Measurements from ENCODE around the gene OR7C1.
"Not testable (repeated sequence)": the region's sequence is repeated elsewhere in the genome, so short reads cannot be mapped to it uniquely, and the experiment has no call there.

Gene OR7C1

DNA sequence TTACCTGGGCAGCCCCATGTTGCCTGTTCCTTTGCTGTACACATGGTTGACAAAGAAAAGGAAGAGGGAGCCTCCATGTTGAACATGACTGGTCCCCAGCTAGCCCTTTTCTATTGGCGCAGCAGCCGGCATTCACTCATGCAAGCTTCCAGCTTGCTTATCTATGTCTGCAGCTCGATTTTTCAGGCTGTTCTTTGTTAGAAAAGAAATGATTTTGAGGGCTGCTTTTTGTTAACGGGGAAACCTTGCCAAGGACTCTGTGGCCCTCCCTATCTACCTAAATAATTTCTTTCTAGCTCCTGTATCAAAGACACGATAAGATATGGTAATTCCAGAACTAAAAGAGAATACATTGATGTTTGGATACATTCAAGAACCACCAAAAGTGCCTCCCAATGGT, 36.2 kb downstream of the OR7C1 start:
- TF ChIP-seq EZH2phosphoT487 (IDR thresholded peaks at IDR 0.05; ENCODE audit: borderline replicate concordance, low read length) (no peak), CTCF (IDR thresholded peaks at IDR 0.05; ENCODE audit: low read depth, low read length, poor library complexity, severe bottlenecking) (no peak)
- Histone ChIP-seq H3K9me2 (replicated peaks; ENCODE audit: control insufficient read depth, low read length) (no peaks in the 10 kb centered on the region), H4K20me1 (ENCODE audit: control insufficient read depth, insufficient read depth, low read depth, low read length) (no peaks in the 10 kb centered on the region), H3K27ac (ENCODE audit: low read depth, low read length) (no peak overlapping the region), H3K4me3 (ENCODE audit: low read length) (no peak overlapping the region), H3F3A (ENCODE audit: control insufficient read depth, insufficient read depth) (no peaks in the 10 kb centered on the region), H3K4me2 (ENCODE audit: low read length) (no peak overlapping the region), H3K27me3 (ENCODE audit: control insufficient read depth, low read length) (no peaks in the 10 kb centered on the region), H3K4me1 (ENCODE audit: control insufficient read depth, low read length) (no peaks in the 10 kb centered on the region), H3K36me3 (ENCODE audit: control insufficient read depth, low read length) (no peaks in the 10 kb centered on the region), H3K79me2 (ENCODE audit: control insufficient read depth, low read length) (no peaks in the 10 kb centered on the region), H3K9me3 (ENCODE audit: control insufficient read depth, insufficient read depth, low read length) (no peaks in the 10 kb centered on the region)

DNA sequence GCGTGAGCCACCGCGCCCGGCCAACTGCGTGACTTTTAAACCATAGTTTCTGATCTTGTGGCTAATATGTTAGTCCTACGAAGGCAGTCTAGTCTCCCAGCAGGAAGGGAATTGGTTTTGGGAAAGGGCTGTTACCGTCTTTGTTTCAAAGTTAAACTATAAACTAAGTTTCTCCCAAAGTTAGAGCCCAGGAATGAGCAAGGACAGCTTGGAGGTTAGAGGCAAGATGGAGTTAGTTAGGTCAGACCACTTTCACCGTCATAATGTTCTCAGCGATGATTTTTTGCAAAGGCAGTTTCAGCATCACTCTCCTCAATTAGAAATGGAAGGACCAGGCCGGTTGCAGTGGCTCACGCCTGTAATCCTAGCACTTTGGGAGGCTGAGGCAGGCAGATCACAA, 39.0 kb downstream of the OR7C1 start:
- no peaks in the 10 kb centered on the region for H4K20me1 ChIP-seq (ENCODE audit: control insufficient read depth, insufficient read depth, low read depth, low read length)
- H3K4me2 ChIP-seq (ENCODE audit: low read length), result no peak overlapping the region
- H3K4me3 ChIP-seq (ENCODE audit: low read length), result no peak overlapping the region
- no peak overlapping the region for H3K27ac ChIP-seq (ENCODE audit: low read depth, low read length)
- H3K79me2 ChIP-seq (ENCODE audit: control insufficient read depth, low read length), result no peaks in the 10 kb centered on the region
- no peaks in the 10 kb centered on the region for H3K9me2 ChIP-seq (replicated peaks; ENCODE audit: control insufficient read depth, low read length)
- TF ChIP-seq CTCF (IDR thresholded peaks at IDR 0.05; ENCODE audit: low read depth, low read length, poor library complexity, severe bottlenecking) (no peak), EZH2phosphoT487 (IDR thresholded peaks at IDR 0.05; ENCODE audit: borderline replicate concordance, low read length) (no peak)
- no peaks in the 10 kb centered on the region for H3K9me3 ChIP-seq (ENCODE audit: control insufficient read depth, insufficient read depth, low read length)
- 0 out of 2 replicates have a peak, but pooled peaks cover 3% of the 10 kb centered on the region for H3K27me3 ChIP-seq (ENCODE audit: control insufficient read depth, low read length)
- H3K4me1 ChIP-seq (ENCODE audit: control insufficient read depth, low read length), result no peaks in the 10 kb centered on the region
- H3F3A ChIP-seq (ENCODE audit: control insufficient read depth, insufficient read depth), result no peaks in the 10 kb centered on the region
- H3K36me3 ChIP-seq (ENCODE audit: control insufficient read depth, low read length), result no peaks in the 10 kb centered on the region

DNA sequence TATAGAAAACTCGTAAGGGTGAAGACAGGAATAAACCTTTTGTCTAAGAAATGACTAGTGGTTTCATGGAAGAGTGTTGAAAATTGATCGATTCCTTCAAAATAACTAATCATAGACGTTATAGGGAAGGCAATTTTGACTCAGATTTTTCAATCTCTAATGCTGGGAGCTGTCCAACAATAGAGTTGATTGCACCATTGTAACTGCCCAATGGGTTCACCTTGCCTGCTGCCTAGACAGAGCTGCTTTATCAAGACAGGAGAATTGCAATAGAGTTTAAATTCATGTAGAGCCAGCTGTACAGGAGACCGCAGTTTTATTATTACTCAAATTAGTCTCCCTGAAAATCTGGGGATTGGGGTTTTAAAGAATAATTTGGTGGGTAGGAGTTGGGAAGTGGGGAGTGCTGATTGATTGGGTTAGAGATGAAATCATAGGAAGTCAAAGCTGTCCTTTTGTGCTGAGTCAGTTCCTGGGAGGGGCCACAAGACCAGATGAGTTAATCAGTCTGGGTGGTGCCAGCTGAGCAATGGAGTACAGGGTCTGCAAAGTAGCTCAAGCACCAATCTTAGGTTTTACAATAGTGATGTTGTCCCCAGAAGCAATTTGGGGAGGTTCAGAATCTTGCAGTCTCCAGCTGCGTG, 39.8 kb downstream of the OR7C1 start:
- H3K79me2 ChIP-seq (ENCODE audit: control insufficient read depth, low read length), result no peaks in the 10 kb centered on the region
- no peaks in the 10 kb centered on the region for H3F3A ChIP-seq (ENCODE audit: control insufficient read depth, insufficient read depth)
- no peaks in the 10 kb centered on the region for H3K4me1 ChIP-seq (ENCODE audit: control insufficient read depth, low read length)
- no peaks in the 10 kb centered on the region for H4K20me1 ChIP-seq (ENCODE audit: control insufficient read depth, insufficient read depth, low read depth, low read length)
- TF ChIP-seq EZH2phosphoT487 (IDR thresholded peaks at IDR 0.05; ENCODE audit: borderline replicate concordance, low read length), result no peak
- TF ChIP-seq CTCF (IDR thresholded peaks at IDR 0.05; ENCODE audit: low read depth, low read length, poor library complexity, severe bottlenecking), result no peak
- H3K9me3 ChIP-seq (ENCODE audit: control insufficient read depth, insufficient read depth, low read length), result no peaks in the 10 kb centered on the region
- H3K4me2 ChIP-seq (ENCODE audit: low read length), result no peak overlapping the region
- H3K27ac ChIP-seq (ENCODE audit: low read depth, low read length), result no peak overlapping the region
- no peaks in the 10 kb centered on the region for H3K9me2 ChIP-seq (replicated peaks; ENCODE audit: control insufficient read depth, low read length)
- no peaks in the 10 kb centered on the region for H3K36me3 ChIP-seq (ENCODE audit: control insufficient read depth, low read length)
- H3K27me3 ChIP-seq (ENCODE audit: control insufficient read depth, low read length), result 0 out of 2 replicates have a peak, but pooled peaks cover 3% of the 10 kb centered on the region
- no peak overlapping the region for H3K4me3 ChIP-seq (ENCODE audit: low read length)

DNA sequence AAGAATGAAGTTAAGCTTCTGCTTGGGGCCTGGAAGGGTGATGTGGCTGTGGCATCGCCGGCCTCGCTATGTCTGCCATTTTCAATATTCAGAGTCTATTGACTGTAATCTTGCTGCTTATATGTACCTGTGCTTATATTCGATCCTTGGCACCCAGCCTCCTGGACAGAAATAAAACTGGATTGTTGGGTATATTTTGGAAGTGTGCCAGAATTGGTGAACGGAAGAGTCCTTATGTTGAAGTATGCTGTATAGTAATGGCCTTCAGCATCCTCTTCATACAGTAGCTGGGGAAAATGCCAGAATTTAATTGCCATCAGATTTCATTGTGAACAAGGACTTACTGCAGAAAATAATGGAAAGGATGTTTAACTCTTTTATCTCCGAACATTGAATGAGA, 42.7 kb downstream of the OR7C1 start:
- not testable (repeated sequence) for H3K36me3 ChIP-seq (ENCODE audit: control insufficient read depth, low read length); H3K4me3 ChIP-seq (ENCODE audit: low read length); H3K9me3 ChIP-seq (ENCODE audit: control insufficient read depth, insufficient read depth, low read length); H3K27ac ChIP-seq (ENCODE audit: low read depth, low read length); H3K4me1 ChIP-seq (ENCODE audit: control insufficient read depth, low read length); H3F3A ChIP-seq (ENCODE audit: control insufficient read depth, insufficient read depth); H4K20me1 ChIP-seq (ENCODE audit: control insufficient read depth, insufficient read depth, low read depth, low read length); H3K79me2 ChIP-seq (ENCODE audit: control insufficient read depth, low read length); H3K4me2 ChIP-seq (ENCODE audit: low read length); H3K27me3 ChIP-seq (ENCODE audit: control insufficient read depth, low read length); H3K9me2 ChIP-seq (replicated peaks; ENCODE audit: control insufficient read depth, low read length)
